Measurements from ENCODE around the gene COL27A1.

COL27A1 gene

GRCh38 chr9:114270120-114270975, 115.0 kb downstream of the COL27A1 start:
- TF ChIP-seq TAF1 (IDR thresholded peaks at IDR 0.05; ENCODE audit: borderline replicate concordance, low read depth, low read length) (no peak), POLR2AphosphoS5 (IDR thresholded peaks at IDR 0.05; ENCODE audit: low read depth, low read length) (no peak), POLR2A (IDR thresholded peaks at IDR 0.05; ENCODE audit: low read depth, low read length) (no peak)
- DNase-seq (ENCODE audit: insufficient read length) (no peak), FAIRE-seq (no peak)

GRCh38 chr9:114271556-114272510, 116.5 kb downstream of the COL27A1 start:
- DNase-seq (ENCODE audit: insufficient read length) (no peak), FAIRE-seq (no peak)
- no peak for TF ChIP-seq POLR2A (IDR thresholded peaks at IDR 0.05; ENCODE audit: low read depth, low read length)
- no peak for TF ChIP-seq POLR2AphosphoS5 (IDR thresholded peaks at IDR 0.05; ENCODE audit: low read depth, low read length)

GRCh38 chr9:114272739-114273431, 117.5 kb downstream of the COL27A1 start:
- no peak for DNase-seq (ENCODE audit: insufficient read length)
- TF ChIP-seq TAF1 (IDR thresholded peaks at IDR 0.05; ENCODE audit: borderline replicate concordance, low read depth, low read length) (no peak), POLR2A (IDR thresholded peaks at IDR 0.05; ENCODE audit: low read depth, low read length) (no peak), POLR2AphosphoS5 (IDR thresholded peaks at IDR 0.05; ENCODE audit: low read depth, low read length) (no peak)
- no peak for FAIRE-seq

GRCh38 chr9:114273461-114273881, 118.1 kb downstream of the COL27A1 start:
- no peak for TF ChIP-seq POLR2AphosphoS5 (IDR thresholded peaks at IDR 0.05; ENCODE audit: low read depth, low read length)
- TF ChIP-seq TAF1 (IDR thresholded peaks at IDR 0.05; ENCODE audit: borderline replicate concordance, low read depth, low read length) = no peak
- no peak for TF ChIP-seq POLR2A (IDR thresholded peaks at IDR 0.05; ENCODE audit: low read depth, low read length)
- no peak for FAIRE-seq
- DNase-seq (ENCODE audit: insufficient read length) = no peak

- no peak for FAIRE-seq
Measured at GRCh38 chr9:114274217-114274616, 118.9 kb downstream of the COL27A1 start.

GRCh38 chr9:114275246-114276004, 120.1 kb downstream of the COL27A1 start:
- no peak for TF ChIP-seq POLR2A (IDR thresholded peaks at IDR 0.05; ENCODE audit: low read depth, low read length)
- TF ChIP-seq TAF1 (IDR thresholded peaks at IDR 0.05; ENCODE audit: borderline replicate concordance, low read depth, low read length) = no peak
- no peak for TF ChIP-seq POLR2AphosphoS5 (IDR thresholded peaks at IDR 0.05; ENCODE audit: low read depth, low read length)
- no peak for DNase-seq (ENCODE audit: insufficient read length)
- FAIRE-seq = no peak

More at GRCh38 chr9:114274217-114274616, 118.9 kb downstream of the COL27A1 start:
- TF ChIP-seq POLR2A (IDR thresholded peaks at IDR 0.05; ENCODE audit: low read depth, low read length) (no peak), TAF1 (IDR thresholded peaks at IDR 0.05; ENCODE audit: borderline replicate concordance, low read depth, low read length) (no peak), POLR2AphosphoS5 (IDR thresholded peaks at IDR 0.05; ENCODE audit: low read depth, low read length) (no peak)
- DNase-seq (ENCODE audit: insufficient read length) = no peak

- no peak for TF ChIP-seq POLR2AphosphoS5 (IDR thresholded peaks at IDR 0.05; ENCODE audit: low read depth, low read length)
- no peak for TF ChIP-seq TAF1 (IDR thresholded peaks at IDR 0.05; ENCODE audit: borderline replicate concordance, low read depth, low read length)
- no peak for TF ChIP-seq POLR2A (IDR thresholded peaks at IDR 0.05; ENCODE audit: low read depth, low read length)
- FAIRE-seq (no peak), DNase-seq (ENCODE audit: insufficient read length) (no peak)
Measured at GRCh38 chr9:114276908-114277821, 121.8 kb downstream of the COL27A1 start.

GRCh38 chr9:114278356-114278755, 123.0 kb downstream of the COL27A1 start:
- DNase-seq (ENCODE audit: insufficient read length) (no peak), FAIRE-seq (no peak)
- TF ChIP-seq POLR2A (IDR thresholded peaks at IDR 0.05; ENCODE audit: low read depth, low read length) = no peak
- TF ChIP-seq POLR2AphosphoS5 (IDR thresholded peaks at IDR 0.05; ENCODE audit: low read depth, low read length) = no peak
- no peak for TF ChIP-seq TAF1 (IDR thresholded peaks at IDR 0.05; ENCODE audit: borderline replicate concordance, low read depth, low read length)

GRCh38 chr9:114278881-114279570, 123.7 kb downstream of the COL27A1 start:
- FAIRE-seq (no peak), DNase-seq (ENCODE audit: insufficient read length) (no peak)
- TF ChIP-seq POLR2AphosphoS5 (IDR thresholded peaks at IDR 0.05; ENCODE audit: low read depth, low read length) = no peak
- no peak for TF ChIP-seq POLR2A (IDR thresholded peaks at IDR 0.05; ENCODE audit: low read depth, low read length)
- no peak for TF ChIP-seq TAF1 (IDR thresholded peaks at IDR 0.05; ENCODE audit: borderline replicate concordance, low read depth, low read length)

Data from GM12892 (cell line).